Uterus (tissue), 4 donors: ENCODE data around the gene METAP1D. TPM values are rescaled to one million over a fixed set of nuclear protein-coding genes. Genes with fewer than 3 reads are reported as not detected.
A peak's percentile ranks its signal among the peaks of the same experiment; 100 is the strongest.
"Not testable (repeated sequence)": the region's sequence is repeated elsewhere in the genome, so short reads cannot be mapped to it uniquely, and the experiment has no call there.

Experiments used
- DNase-seq, 2 donors: peaks; one replicate each; pipeline ENCODE4 v3.0.0-alpha.2; 2019 to 2020
- H3K27ac ChIP-seq, 2 donors: fragments of 200-600 bp; sonication (generic); 1 replicate in 1 of 2; 2 replicates in 1 of 2; pipeline ENCODE4 v1.5.1; 2016 to 2018
- H3K27me3 ChIP-seq, 2 donors: fragments of 200-600 bp; sonication (generic); one replicate each; pipeline ENCODE4 v1.5.1; 2018 to 2019; ENCODE audit warnings: control low read depth in 1 of 2
- H3K36me3 ChIP-seq, 2 donors: fragments of 200-600 bp; sonication (generic); one replicate each; pipeline ENCODE4 v1.5.1; 2019; ENCODE audit warnings: control low read depth in 1 of 2
- H3K4me1 ChIP-seq, 2 donors: fragments of 200-600 bp; sonication (generic); one replicate each; pipeline ENCODE4 v1.5.1; 2018 to 2019; ENCODE audit warnings: control low read depth in 1 of 2
- H3K4me3 ChIP-seq, 2 donors: fragments of 200-600 bp; sonication (generic); 1 replicate in 1 of 2; 2 replicates in 1 of 2; pipeline ENCODE4 v1.5.1; 2018 to 2019; ENCODE audit warnings: mild to moderate bottlenecking in 1 of 2
- H3K9me3 ChIP-seq, 2 donors: fragments of 200-600 bp; sonication (generic); one replicate each; pipeline ENCODE4 v1.5.1; 2019; ENCODE audit warnings: control low read depth in 1 of 2
- CTCF ChIP-seq, 4 experiments: fragments of 200-600 bp in 2 of 4; fragments of 450-650 bp in 2 of 4; sonication (generic) in 2 of 4; IDR thresholded peaks; one replicate each; pipeline ENCODE4 v1.5.1; 2016 to 2019; ENCODE audit warnings: antibody characterized with exemption in 4 of 4, mild to moderate bottlenecking in 2 of 4, moderate library complexity in 1 of 4
- POLR2A ChIP-seq, 2 donors: fragments of 450-650 bp; IDR thresholded peaks; one replicate each; pipeline ENCODE4 v1.6.1; 2016; ENCODE audit warnings: antibody characterized with exemption in 2 of 2, mild to moderate bottlenecking in 1 of 2, moderate library complexity in 1 of 2
- intact Hi-C: fragments of 100-400 bp; cut with DNase I; formaldehyde crosslinking; loops from one replicate; pipeline ENCODE4 v1.15.1; 2023; ENCODE audit warnings: low total_unique reads
- total RNA-seq, 4 donors: library from RNA; depleted of rRNA in 3 of 4; stranded (reverse); fragments of >200 nt in 3 of 4; gene quantifications; one replicate each; pipeline versions ENCODE4 v1.1.0 to v1.2.4, GENCODE V29; 2014 to 2023
- donor health status: DM: yes; HTN: yes; CAD: no.

Gene METAP1D
- total RNA-seq, 4 donors from 2014 or later, result 7.9 to 38.2 (median 15.8) TPM

- no peak for DNase-seq
- no peaks in the 10 kb centered on the region for H3K9me3 ChIP-seq
- no peak overlapping the region for H3K4me3 ChIP-seq
- intact Hi-C loops, result no loop called here
- no peaks in the 10 kb centered on the region for H3K4me1 ChIP-seq
- H3K27me3 ChIP-seq, result peaks cover 0 to 7% of the 10 kb centered on the region in 2 donors
- no peaks in the 10 kb centered on the region for H3K36me3 ChIP-seq
- no peak overlapping the region for H3K27ac ChIP-seq
- peak in 3 of 4 experiments; percentile 17 to 43 (median 35) for TF ChIP-seq CTCF (IDR thresholded peaks at IDR 0.05)
- no peak for TF ChIP-seq POLR2A (IDR thresholded peaks at IDR 0.05)
Observed at GRCh38 chr2:172113617-172114016, 113.9 kb downstream of the METAP1D start.

GRCh38 chr2:172114176-172114575 is 114.4 kb downstream of the METAP1D start:
- H3K4me3 ChIP-seq, H3K4me1 ChIP-seq, H3K27me3 ChIP-seq, intact Hi-C loops, H3K36me3 ChIP-seq, H3K9me3 ChIP-seq, H3K27ac ChIP-seq, DNase-seq: not testable (repeated sequence)

- intact Hi-C loops, result no loop called here
- H3K9me3 ChIP-seq, result no peaks in the 10 kb centered on the region
- H3K36me3 ChIP-seq, result no peaks in the 10 kb centered on the region
- TF ChIP-seq POLR2A (IDR thresholded peaks at IDR 0.05), result no peak
- no peak for TF ChIP-seq CTCF (IDR thresholded peaks at IDR 0.05)
- H3K27me3 ChIP-seq, result no peaks in the 10 kb centered on the region
- no peak overlapping the region for H3K27ac ChIP-seq
- no peak overlapping the region for H3K4me3 ChIP-seq
- no peak for DNase-seq
- H3K4me1 ChIP-seq, result no peaks in the 10 kb centered on the region
Observed at GRCh38 chr2:172114579-172114978, 114.8 kb downstream of the METAP1D start.

GRCh38 chr2:172116107-172116506 is 116.4 kb downstream of the METAP1D start:
- Histone ChIP-seq H3K27me3 (no peaks in the 10 kb centered on the region), H3K36me3 (no peaks in the 10 kb centered on the region), H3K27ac (no peak overlapping the region), H3K9me3 (no peaks in the 10 kb centered on the region), H3K4me3 (no peak overlapping the region), H3K4me1 (no peaks in the 10 kb centered on the region)
- intact Hi-C loops, result no loop called here
- no peak for TF ChIP-seq POLR2A (IDR thresholded peaks at IDR 0.05)
- no peak for DNase-seq

GRCh38 chr2:172119089-172119488 is 119.3 kb downstream of the METAP1D start:
- intact Hi-C loops, result no loop called here
- no peak for TF ChIP-seq CTCF (IDR thresholded peaks at IDR 0.05)
- Histone ChIP-seq H3K4me1 (no peaks in the 10 kb centered on the region), H3K36me3 (no peaks in the 10 kb centered on the region), H3K27me3 (no peaks in the 10 kb centered on the region), H3K9me3 (no peaks in the 10 kb centered on the region), H3K27ac (no peak overlapping the region), H3K4me3 (no peak overlapping the region)
- no peak for DNase-seq

GRCh38 chr2:172120118-172120517 is 120.4 kb downstream of the METAP1D start:
- Histone ChIP-seq H3K4me3 (no peak overlapping the region), H3K36me3 (no peaks in the 10 kb centered on the region), H3K27ac (no peak overlapping the region), H3K4me1 (no peaks in the 10 kb centered on the region), H3K9me3 (no peaks in the 10 kb centered on the region), H3K27me3 (no peaks in the 10 kb centered on the region)
- intact Hi-C loops, result no loop called here
- TF ChIP-seq POLR2A (IDR thresholded peaks at IDR 0.05) (no peak), CTCF (IDR thresholded peaks at IDR 0.05) (no peak)
- DNase-seq, result no peak
